Stimulated activated CD4-positive, alpha-beta T cell treated with anti-CD3 and anti-CD28 coated beads, Interleukin-4, amount 100 ng/mL, for 4 hours (primary cell): ENCODE results near the gene LDLRAD3.
"Not testable (repeated sequence)": the region's sequence is repeated elsewhere in the genome, so short reads cannot be mapped to it uniquely, and the experiment has no call there.

Experiments used
- DNase-seq, 2 experiments: peaks; one replicate each; pipeline ENCODE4 v3.0.0-alpha.2; 2020

Gene LDLRAD3

GRCh38 chr11:36026315-36026968, 82.6 kb downstream of the LDLRAD3 start:
- DNase-seq: no peak

DNA sequence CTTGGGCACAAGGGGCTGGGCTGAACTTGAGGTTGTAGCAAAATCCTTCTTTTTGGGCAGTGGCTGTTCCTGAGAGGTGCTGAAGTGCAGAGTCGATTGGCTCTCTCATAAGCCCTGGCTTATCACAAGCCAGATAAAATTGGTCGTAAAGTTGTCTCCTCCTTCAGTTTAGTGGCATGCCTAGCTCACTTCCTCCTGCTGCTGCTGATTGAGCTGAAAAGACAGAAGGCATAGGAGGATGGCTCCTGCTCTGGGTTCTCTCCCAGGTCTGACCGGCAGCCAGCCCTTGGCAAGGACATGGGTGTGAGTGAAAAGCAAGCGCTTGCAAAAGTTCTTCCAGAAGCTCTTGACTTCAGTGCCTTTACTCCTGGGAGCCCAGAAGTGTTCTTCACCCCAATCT, 83.9 kb downstream of the LDLRAD3 start:
- no peak for DNase-seq

- DNase-seq: no peak
These were observed 85.8 kb downstream of the LDLRAD3 start for GRCh38 chr11:36029616-36030015.

- DNase-seq: no peak
These were observed 86.9 kb downstream of the LDLRAD3 start for GRCh38 chr11:36030731-36031281.

DNA sequence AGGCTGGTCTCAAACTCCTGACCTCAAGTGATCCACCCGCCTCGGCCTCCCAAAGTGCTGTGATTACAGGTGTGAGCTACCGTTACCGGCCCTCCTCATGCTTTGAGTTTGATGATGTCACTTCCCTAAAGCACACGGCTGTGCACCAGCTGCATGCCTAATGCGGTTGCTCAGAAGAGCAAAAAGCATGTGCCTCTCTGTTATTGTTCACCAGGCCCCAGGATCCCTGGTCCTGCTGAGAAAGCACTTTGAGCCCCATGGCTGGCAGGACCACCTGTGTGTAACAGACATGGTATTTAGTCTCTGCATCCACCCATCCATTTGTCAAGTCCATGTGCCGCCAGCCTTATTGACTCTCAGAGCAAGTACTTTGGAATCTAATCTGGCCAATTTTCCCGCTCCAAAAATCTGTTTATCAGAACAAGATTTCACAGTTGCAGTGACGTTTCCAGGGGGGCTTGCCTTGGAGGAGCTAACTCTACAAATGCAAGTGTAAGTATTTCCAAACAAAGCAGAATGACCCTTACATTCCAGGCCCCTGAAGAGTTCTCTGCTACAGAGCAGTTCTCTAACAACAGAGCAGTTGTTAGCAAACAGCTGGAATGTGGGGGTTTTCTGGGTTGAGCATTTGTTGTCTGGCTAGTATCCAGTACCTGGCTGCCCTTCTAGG, 89.4 kb downstream of the LDLRAD3 start:
- DNase-seq: no peak

GRCh38 chr11:36033936-36034335, 90.1 kb downstream of the LDLRAD3 start:
- no peak for DNase-seq

- DNase-seq: no peak
These were observed 90.9 kb downstream of the LDLRAD3 start for GRCh38 chr11:36034551-36035331.

DNA sequence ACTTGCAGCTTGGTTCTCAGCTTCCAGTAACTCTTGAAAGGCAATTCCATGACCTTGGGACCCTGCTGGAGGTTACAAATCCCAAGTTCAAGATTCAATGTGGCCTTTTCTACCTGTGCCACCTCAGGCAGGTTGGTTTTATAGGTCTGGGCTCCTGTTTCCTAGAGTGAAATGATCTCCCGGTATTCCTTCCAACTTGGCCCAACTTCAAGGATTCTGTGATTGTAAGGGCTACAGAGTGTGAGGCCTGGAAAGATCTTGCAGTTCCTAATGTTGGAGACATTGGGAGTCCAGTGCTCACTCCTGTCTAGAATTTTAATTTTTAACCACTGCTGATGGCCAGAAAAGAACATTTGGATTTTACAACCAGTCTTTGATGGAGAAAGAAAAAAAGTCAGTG, 91.6 kb downstream of the LDLRAD3 start:
- no peak for DNase-seq

DNA sequence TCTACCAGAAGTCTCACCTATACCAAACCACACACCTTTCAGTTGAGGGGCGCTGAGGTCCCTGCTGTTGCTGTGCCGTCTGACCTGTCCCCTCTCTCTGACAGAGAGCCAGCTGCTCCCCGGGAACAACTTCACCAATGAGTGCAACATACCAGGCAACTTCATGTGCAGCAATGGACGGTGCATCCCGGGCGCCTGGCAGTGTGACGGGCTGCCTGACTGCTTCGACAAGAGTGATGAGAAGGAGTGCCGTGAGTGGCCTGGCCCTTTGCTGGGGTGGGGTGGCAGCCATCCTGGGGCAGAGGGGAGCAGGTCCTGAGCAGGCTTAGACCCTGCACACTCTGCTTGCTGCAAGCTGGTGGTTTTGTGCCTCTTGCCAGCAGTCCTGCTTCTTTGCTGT, 92.1 kb downstream of the LDLRAD3 start:
- DNase-seq: no peak

- DNase-seq: no peak
These were observed 93.2 kb downstream of the LDLRAD3 start for GRCh38 chr11:36037031-36037430.

- DNase-seq: no peak
These were observed 94.7 kb downstream of the LDLRAD3 start for GRCh38 chr11:36038541-36038940.

DNA sequence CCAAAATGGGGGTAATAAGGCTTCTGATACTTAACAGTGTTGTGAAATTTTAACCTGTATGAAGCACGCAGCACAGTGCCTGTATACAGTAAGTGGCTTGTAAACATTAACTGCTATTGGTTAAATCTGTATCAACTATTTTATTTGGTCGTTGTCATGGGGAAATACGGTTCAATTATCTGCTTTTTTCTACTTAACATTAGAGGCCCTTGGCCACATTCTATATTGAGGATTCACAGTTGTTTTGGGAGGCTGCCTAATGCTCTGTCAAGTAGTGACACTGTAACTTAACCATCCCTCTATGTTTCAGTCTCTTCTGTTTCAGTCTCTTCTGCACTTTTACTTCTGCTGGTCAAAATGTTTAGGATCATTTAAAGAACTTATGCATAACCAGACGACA, 95.6 kb downstream of the LDLRAD3 start:
- no peak for DNase-seq

DNA sequence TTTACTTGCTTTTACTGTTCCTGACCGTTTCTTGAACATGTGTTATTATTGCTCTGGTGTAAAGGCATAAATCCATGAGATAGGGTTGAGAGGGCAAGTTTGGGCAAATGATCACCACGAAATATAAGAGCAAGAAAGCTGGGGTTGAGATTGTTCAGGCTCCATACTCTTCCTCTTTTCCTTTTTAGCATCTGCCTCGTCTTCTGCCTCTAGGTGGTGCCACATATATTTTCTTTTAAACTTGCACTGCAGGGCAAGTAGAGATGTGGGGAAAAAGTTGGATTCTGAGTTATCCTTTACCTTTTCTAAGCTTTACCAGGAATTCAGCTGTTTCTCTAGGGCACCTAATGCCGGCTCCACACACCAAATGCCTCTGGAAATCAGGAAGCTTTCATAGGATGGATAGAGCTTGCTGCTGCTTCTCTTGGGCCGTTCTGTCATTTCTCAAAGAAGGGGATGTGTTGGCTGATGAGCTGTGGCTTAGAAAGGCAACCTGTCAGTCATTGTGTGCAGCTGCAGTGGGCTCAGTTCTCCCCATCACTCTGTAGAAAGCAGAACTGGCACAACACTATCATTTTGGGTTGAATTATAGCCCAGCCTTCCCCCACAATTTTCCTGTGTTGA, 98.2 kb downstream of the LDLRAD3 start:
- no peak for DNase-seq

DNA sequence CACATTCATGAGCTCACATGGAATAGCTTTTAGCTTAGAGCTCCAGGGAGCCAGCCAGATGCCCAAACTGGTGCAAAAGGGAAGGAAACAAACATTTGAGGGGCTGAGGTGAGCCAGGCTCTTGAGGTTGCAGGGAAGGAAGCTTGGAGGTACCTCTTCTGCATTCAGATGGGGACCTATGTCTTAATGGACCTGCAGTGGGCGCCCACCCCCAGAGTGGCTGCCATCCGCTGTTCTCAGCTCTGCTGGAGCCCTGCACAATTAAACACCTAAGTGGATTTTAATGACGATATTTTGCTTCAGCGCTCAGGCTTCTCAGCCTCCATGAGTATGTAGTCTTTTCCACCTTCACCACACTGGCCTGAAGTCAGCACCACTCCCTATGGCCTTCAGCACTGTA, 100.8 kb downstream of the LDLRAD3 start:
- DNase-seq: no peak

DNA sequence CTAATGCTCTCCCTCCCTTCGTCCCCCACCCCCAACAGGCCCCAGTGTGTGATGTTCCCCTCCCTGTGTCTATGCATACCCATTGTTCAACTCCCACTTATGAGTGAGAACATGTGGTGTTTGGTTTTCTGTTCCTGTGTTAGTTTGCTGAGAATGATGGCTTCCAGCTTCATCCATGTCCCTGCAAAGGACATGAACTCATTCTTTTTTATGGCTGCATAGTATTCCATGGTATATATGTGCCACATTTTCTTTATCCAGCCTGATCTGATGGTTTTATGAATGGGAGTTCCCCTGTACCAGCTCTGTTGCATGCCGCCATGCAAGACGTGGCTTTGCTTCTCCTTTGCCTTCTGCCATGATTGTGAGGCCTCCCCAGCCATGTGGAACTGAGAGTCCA, 102.1 kb downstream of the LDLRAD3 start:
- DNase-seq: not testable (repeated sequence)

DNA sequence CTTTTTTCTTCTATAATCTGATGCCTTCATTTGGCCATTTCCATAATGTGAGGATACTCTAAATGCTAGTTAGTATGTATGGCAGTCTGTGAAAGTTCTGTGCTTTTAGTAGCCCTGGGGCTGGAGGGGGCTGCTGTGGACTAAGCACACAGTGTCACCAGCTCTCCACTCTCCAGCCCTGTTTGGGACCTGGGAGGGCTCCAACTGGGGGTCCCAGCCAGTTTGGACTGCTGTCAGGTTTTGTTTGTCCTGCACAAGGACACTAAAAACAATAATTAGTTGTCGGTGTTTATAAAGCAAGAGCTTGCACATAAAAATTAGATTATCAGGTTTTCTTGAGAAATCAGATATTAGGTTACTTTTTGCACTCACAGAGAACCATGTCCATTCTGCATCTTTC, 103.1 kb downstream of the LDLRAD3 start:
- DNase-seq: no peak

- DNase-seq: no peak
These were observed 103.5 kb downstream of the LDLRAD3 start for GRCh38 chr11:36047344-36047743.

DNA sequence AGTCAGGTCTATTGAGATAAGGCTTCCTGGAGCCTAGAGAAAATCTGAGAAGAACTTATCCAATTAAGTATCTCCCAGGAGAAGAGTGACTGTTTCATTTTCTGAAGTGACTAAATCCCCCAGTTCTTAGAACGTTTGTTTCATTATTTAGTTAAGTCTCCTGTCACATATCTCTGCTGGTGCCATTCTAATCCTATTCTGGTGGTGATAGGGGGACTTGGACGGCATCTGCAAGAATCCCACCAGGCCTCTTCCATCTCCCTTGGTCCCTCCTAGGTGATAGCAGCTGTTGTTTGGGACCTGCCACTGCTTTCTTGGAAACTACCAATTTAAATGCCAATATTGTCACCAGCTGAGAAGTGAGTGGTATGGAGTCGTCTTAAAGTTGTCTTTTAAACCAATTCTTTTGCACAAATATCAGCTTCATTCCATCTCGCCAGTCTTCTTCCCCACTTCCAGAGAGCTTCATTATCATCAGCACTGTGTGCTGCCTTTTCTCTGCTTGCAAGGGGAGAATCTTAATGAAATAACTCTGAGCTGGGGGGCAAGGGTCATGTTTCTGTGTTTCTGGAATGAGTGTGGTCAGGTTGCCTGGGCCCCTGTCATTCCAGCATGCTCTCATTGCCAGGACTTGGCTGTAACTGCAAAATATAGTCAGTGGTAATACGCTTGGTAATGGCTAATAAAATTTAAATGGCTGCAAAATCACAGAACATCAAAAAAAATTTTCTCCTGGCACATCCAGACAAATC, 104.8 kb downstream of the LDLRAD3 start:
- no peak for DNase-seq

DNA sequence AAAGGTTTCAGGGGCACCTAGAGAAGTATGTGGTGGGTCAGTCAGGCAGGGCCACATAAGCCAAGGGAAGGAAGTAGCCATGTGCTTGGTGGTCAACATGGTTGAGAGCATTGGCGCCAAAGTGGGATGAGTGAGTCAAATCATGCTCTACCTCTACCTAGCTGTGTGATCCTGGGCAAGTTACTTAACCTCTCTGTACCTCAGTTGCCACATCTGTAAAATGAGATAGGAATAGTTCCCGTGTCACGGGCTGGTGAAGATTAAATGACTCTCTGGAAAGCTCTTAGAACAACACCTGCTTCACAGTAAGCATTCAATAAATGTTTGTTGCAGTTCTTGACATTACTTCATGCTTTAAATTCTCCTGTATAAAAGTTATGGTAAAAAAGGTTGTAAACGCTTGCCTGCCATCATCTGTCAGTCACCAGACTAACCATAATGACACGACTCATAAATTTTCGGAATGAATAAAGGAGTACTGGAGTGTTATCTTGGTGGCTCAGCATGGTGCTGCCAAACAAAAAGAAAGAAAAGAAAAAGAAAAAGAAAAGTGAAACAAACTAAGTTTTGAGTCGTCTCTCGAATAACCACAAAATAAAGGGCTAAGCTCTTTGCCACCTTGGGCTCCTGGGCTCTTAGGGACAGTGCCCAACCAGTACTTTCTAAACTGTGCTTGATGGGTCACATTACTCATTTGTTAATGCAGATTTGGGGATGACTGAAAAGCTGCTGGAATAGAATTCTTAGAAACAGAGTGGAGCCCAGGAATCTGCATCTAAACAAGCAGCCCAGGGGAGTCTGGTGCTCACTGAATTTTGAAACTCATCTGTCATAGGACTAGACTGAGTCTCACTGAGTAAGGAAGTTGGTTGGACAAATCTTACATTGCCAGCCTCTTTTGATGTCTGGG, 107.6 kb downstream of the LDLRAD3 start:
- no peak for DNase-seq

GRCh38 chr11:36053281-36053680, 109.4 kb downstream of the LDLRAD3 start:
- no peak for DNase-seq

DNA sequence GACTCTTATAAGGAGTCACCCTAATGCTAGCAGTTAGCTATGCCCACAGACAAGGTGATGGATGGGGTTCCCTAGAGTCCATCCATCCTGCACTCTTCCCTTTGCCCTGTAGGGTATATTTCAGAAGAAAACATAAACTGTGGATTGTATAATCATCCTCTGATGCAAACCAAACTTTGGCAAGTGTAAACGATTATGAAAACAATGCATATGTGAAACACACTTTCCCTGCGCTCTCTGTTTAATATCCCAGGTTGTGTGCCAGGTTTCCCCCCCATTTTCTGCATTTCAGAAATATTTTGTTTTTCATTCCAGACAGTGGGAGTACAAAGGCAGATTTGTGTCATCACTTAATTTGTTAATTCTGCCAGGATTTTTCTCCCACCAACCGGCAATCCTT, 110.0 kb downstream of the LDLRAD3 start:
- DNase-seq: no peak
